T-cell (primary cell): ENCODE measurements around the gene RAB34. TPM values are rescaled to one million over a fixed set of nuclear protein-coding genes. Genes with fewer than 3 reads are reported as not detected.

Experiments used
- ATAC-seq, 4 experiments: fragments of 200-7000 bp in 3 of 4; fragments of 150-1000 bp in 1 of 4; cut with Tn5 transposase; replicated peaks in 1 of 4; 1 replicate in 3 of 4; 2 replicates in 1 of 4; pipeline ENCODE4 v1.10.0; 2021; ENCODE audit warnings: moderate library complexity in 3 of 4, mild to moderate bottlenecking in 2 of 4, moderate number of reproducible peaks in 1 of 4
- CTCF ChIA-PET, 2 donors: fragments of 300-600 bp; sonication (Branson Sonifier 250); formaldehyde crosslinking; loops; one replicate each; lab custom pipeline; 2022; ENCODE audit warnings: antibody characterized with exemption in 2 of 2; lab: Charles Lee
- POLR2A ChIA-PET, 2 donors: fragments of 300-600 bp; sonication (Branson Sonifier 250); formaldehyde crosslinking; loops; one replicate each; lab custom pipeline; 2022; ENCODE audit warnings: antibody characterized with exemption in 2 of 2; lab: Charles Lee
- DNase-seq, 35 experiments: peaks; one replicate each; pipeline versions ENCODE4 v3.0.0 to v3.0.0-alpha.2; 2013 to 2023
- H3K27ac ChIP-seq: one replicate; pipeline ENCODE4 v1.5.1; 2013; ENCODE audit warnings: low read length
- H3K27me3 ChIP-seq, 2 experiments: replicated peaks in 1 of 2; 1 replicate in 1 of 2; 2 replicates in 1 of 2; pipeline versions ENCODE4 v1.6.1 to v1.7.0; 2013; ENCODE audit warnings: low read length in 1 of 2, mixed read lengths in 1 of 2; ENCODE audit not compliant: control insufficient read depth in 2 of 2, insufficient read depth in 2 of 2; ENCODE audit errors: extremely low read depth in 1 of 2
- H3K36me3 ChIP-seq, 2 donors: 1 replicate in 1 of 2; 2 replicates in 1 of 2; pipeline versions ENCODE4 v1.6.1 to v1.7.0; 2013; ENCODE audit warnings: low read length in 1 of 2; ENCODE audit not compliant: control insufficient read depth in 2 of 2, insufficient read depth in 1 of 2; ENCODE audit errors: extremely low read depth in 1 of 2
- H3K4me1 ChIP-seq, 2 experiments: 1 replicate in 1 of 2; 2 replicates in 1 of 2; pipeline versions ENCODE4 v1.6.1 to v1.7.0; 2013; ENCODE audit warnings: low read length in 2 of 2, mixed read lengths in 1 of 2; ENCODE audit not compliant: insufficient read depth in 2 of 2, control insufficient read depth in 1 of 2; ENCODE audit errors: extremely low read depth in 1 of 2
- H3K4me3 ChIP-seq, 2 donors: 1 replicate in 1 of 2; 2 replicates in 1 of 2; pipeline versions ENCODE4 v1.5.1 to v1.7.0; 2013; ENCODE audit warnings: mild to moderate bottlenecking in 2 of 2, low read length in 1 of 2, moderate library complexity in 1 of 2; ENCODE audit not compliant: control insufficient read depth in 1 of 2; ENCODE audit errors: extremely low read depth in 1 of 2
- H3K9me3 ChIP-seq: 2 replicates; pipeline ENCODE4 v1.7.0; 2013
- H3K27ac Mint-ChIP-seq, 2 donors: one replicate each; pipeline ENCODE4 v1.8.0; 2020 to 2021; ENCODE audit warnings: mild to moderate bottlenecking in 2 of 2, mixed read lengths in 2 of 2
- H3K27me3 Mint-ChIP-seq, 2 donors: one replicate each; pipeline ENCODE4 v1.8.0; 2021 to 2022; ENCODE audit warnings: mixed read lengths in 2 of 2
- H3K36me3 Mint-ChIP-seq: one replicate; pipeline ENCODE4 v1.8.0; 2021; ENCODE audit warnings: mixed read lengths
- H3K4me1 Mint-ChIP-seq, 3 donors: one replicate each; pipeline ENCODE4 v1.8.0; 2020 to 2022; ENCODE audit warnings: mixed read lengths in 3 of 3, mild to moderate bottlenecking in 1 of 3
- H3K4me3 Mint-ChIP-seq, 3 donors: one replicate each; pipeline ENCODE4 v1.8.0; 2020 to 2022; ENCODE audit warnings: mild to moderate bottlenecking in 3 of 3, mixed read lengths in 3 of 3, moderate library complexity in 3 of 3
- H3K9me3 Mint-ChIP-seq, 3 donors: one replicate each; pipeline ENCODE4 v1.8.0; 2020 to 2022; ENCODE audit warnings: mixed read lengths in 3 of 3
- WGBS: methylation state at CpG from one replicate; pipeline ENCODE4 v1.1.5; 2013; ENCODE audit warnings: missing lambda C conversion rate; ENCODE audit not compliant: insufficient coverage; 5-methylcytosine and 5-hydroxymethylcytosine counted together
- total RNA-seq, 35 experiments: library from RNA in 6 of 35; stranded (reverse) in 6 of 35; fragments of 120-200 nt in 1 of 35; gene quantifications; one replicate each; pipeline versions ENCODE4 v1.2.1 to v1.2.4 and lab custom pipeline; 2013 to 2026

RAB34 gene
- total RNA-seq, 5 donors from 2014 or later (not counting 1 experiment from before 2014, with no cell fraction given) = 7.6 to 82.8 (median 11.0) TPM

DNA sequence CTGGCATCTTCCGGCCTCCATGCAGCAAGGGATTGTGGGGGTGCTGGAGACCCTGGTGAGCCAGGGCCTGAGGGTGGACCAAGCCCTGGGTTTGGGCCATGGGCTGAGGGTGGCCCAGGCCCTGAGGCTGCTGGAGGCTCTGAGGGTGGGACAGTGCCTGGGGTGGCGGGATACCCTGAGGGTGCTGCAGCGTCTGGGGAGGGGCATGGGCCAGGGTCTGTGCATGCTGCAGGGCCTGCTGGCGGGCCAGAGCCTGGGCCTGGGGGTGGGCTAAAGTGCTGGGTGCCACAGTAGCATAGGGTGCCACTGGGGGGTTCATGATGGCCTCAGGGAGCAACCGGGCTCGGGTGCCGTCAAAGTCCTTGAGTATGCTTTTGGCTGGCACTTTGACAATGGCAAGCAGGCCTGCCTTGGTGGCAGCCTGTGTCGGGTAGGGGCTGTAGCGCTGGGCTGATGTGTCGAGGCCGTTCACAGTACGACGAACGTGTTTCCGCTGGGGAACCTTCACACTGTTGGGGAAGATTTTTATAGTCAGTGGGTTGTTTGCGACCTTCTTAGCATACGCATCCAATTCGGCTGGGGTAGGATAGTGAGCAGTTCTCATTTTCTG lies 41.7 kb upstream of the RAB34 start:
- no peak for ATAC-seq
- Mint-ChIP-seq H3K27me3 (no peaks in the 10 kb centered on the region), H3K9me3 (no peaks in the 10 kb centered on the region), H3K4me3 (no peak overlapping the region), H3K36me3 (peaks cover 29% of the 10 kb centered on the region), H3K4me1 (peaks cover 3 to 6% (median 4%) of the 10 kb centered on the region in 3 donors), H3K27ac (no peak overlapping the region)
- Histone ChIP-seq H3K4me1 (no peaks in the 10 kb centered on the region), H3K27ac (no peak overlapping the region), H3K27me3 (no peaks in the 10 kb centered on the region), H3K9me3 (no peaks in the 10 kb centered on the region), H3K4me3 (no peak overlapping the region), H3K36me3 (peaks cover 11 to 46% of the 10 kb centered on the region in 2 donors)
- no peak for DNase-seq
- ChIA-PET POLR2A (no interaction called here), CTCF (no interaction called here)
- 98% methylated on average over 12 of the region's 18 CpGs for whole genome bisulfite sequencing

- Histone ChIP-seq H3K27ac (no peak overlapping the region), H3K4me3 (no peak overlapping the region), H3K4me1 (no peaks in the 10 kb centered on the region), H3K36me3 (peaks cover 11 to 46% of the 10 kb centered on the region in 2 donors), H3K9me3 (no peaks in the 10 kb centered on the region), H3K27me3 (no peaks in the 10 kb centered on the region)
- Mint-ChIP-seq H3K4me1 (peaks cover 0 to under 1% (median under 1%) of the 10 kb centered on the region in 3 donors), H3K9me3 (no peaks in the 10 kb centered on the region), H3K27me3 (no peaks in the 10 kb centered on the region), H3K27ac (no peak overlapping the region), H3K4me3 (no peak overlapping the region), H3K36me3 (peaks cover 26% of the 10 kb centered on the region)
- no peak for ATAC-seq
- CTCF ChIA-PET = interaction anchor here in 1 of 2 donors (0.6 kb wide), 1 partner anchor 31 kb away, joined by 3 read pairs; no protein-coding TSS in a partner anchor
- 99% methylated on average over 32 of the region's 32 CpGs for WGBS
- POLR2A ChIA-PET = no interaction called here
- DNase-seq = no peak
Observed at GRCh38 chr17:28758411-28759121, 40.9 kb upstream of the RAB34 start.

DNA sequence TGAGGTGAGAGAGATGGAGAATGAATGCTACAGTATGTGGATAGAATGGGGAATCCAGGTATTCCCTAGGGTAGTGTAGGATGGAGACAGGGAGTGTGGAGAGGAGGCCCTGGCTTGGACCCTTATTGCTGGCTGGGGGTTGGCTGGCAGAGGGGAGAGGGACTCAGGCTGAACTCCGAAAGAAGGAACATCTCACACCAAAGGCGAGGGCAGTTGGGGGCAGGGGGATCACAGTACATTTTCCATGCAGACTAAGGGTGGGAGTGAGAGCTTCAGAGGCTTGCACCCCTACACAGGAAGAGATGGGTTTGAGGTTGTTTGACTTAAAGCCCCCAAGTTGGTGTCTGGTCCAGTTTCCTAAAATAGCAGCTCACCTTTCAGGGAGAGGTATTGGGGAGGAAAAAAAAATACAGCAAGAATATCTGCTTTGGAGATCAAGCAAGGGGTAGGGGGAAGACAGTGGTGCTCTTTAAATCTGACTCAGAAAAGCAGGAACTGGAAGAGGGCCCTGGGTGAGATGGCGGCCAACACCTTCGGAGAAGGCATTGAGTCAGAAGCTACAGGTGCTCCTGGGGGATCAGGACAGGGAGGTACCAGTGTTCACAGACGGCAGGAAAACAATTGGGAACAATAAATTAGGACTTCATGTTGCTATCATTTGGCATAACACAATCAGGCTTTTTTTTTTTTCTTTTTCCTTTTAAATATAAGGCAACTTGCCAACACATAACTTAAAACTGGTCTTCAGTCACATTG lies 38.6 kb upstream of the RAB34 start:
- WGBS = 100% methylated on average over 2 of the region's 5 CpGs
- Mint-ChIP-seq H3K9me3 (no peaks in the 10 kb centered on the region), H3K4me1 (peaks cover 0 to 3% (median 0%) of the 10 kb centered on the region in 3 donors), H3K27me3 (no peaks in the 10 kb centered on the region), H3K27ac (peak overlapping the region; percentile 19 to 33), H3K36me3 (peaks cover 23% of the 10 kb centered on the region), H3K4me3 (no peak overlapping the region)
- Histone ChIP-seq H3K9me3 (no peaks in the 10 kb centered on the region), H3K27ac (no peak overlapping the region), H3K36me3 (peaks cover 9 to 37% of the 10 kb centered on the region in 2 donors), H3K4me3 (no peak overlapping the region), H3K27me3 (no peaks in the 10 kb centered on the region), H3K4me1 (no peaks in the 10 kb centered on the region)
- POLR2A ChIA-PET = interaction anchor here in 1 of 2 donors (0.6 to 0.7 kb wide), 2 partner anchors 21 to 67 kb away, joined by 3 to 5 read pairs; no protein-coding TSS in a partner anchor
- ATAC-seq = no peak
- CTCF ChIA-PET = interaction anchor here (0.7 to 2.0 kb wide), 4 partner anchors 30 to 105 kb away, joined by 3 to 5 read pairs (median 3); partner anchors contain the start of gene TLCD1 (in 1 of the 2)
- DNase-seq = no peak

DNA sequence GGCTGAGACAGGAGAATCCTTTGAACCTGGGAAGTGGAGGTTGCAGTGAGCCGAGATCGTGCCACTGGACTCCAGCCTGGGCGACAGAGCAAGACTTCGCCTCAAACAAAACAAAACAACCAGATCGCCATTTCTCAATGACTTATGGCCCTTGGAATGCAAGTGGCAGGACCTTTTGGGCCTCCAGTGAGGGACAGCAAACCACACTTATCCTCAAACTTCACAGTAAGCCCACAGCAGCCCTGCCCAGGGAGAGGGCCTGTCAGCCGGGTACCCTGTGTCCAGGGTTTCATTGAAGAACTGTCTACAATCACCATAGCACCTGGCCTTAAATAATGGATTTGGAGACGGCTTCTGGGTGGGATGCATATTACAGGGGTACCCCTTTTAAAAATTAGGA lies 37.8 kb upstream of the RAB34 start:
- Mint-ChIP-seq H3K36me3 (peaks cover 21% of the 10 kb centered on the region), H3K27ac (no peak overlapping the region), H3K4me3 (no peak overlapping the region), H3K4me1 (peaks cover 0 to 3% (median 0%) of the 10 kb centered on the region in 3 donors), H3K27me3 (no peaks in the 10 kb centered on the region), H3K9me3 (no peaks in the 10 kb centered on the region)
- ATAC-seq (no peak), DNase-seq (no peak)
- 100% methylated on average over 3 of the region's 7 CpGs for WGBS
- Histone ChIP-seq H3K27ac (no peak overlapping the region), H3K36me3 (peaks cover 8 to 33% of the 10 kb centered on the region in 2 donors), H3K4me3 (no peak overlapping the region), H3K9me3 (no peaks in the 10 kb centered on the region), H3K27me3 (no peaks in the 10 kb centered on the region), H3K4me1 (no peaks in the 10 kb centered on the region)
- POLR2A ChIA-PET = no interaction called here
- CTCF ChIA-PET = no interaction called here

GRCh38 chr17:28751600-28752366 lies 34.1 kb upstream of the RAB34 start:
- Mint-ChIP-seq H3K27ac (no peak overlapping the region), H3K4me1 (peaks cover 5 to 8% (median 8%) of the 10 kb centered on the region in 3 donors), H3K4me3 (no peak overlapping the region), H3K9me3 (no peaks in the 10 kb centered on the region), H3K36me3 (peaks cover 4% of the 10 kb centered on the region), H3K27me3 (no peaks in the 10 kb centered on the region)
- H3K9me3 ChIP-seq = no peaks in the 10 kb centered on the region
- ATAC-seq (no peak), DNase-seq (no peak)
- peaks cover 0 to 11% of the 10 kb centered on the region in 2 experiments for H3K4me1 ChIP-seq
- POLR2A ChIA-PET = interaction anchor here (0.5 to 0.7 kb wide), 3 partner anchors 11 to 76 kb away, joined by 3 to 4 read pairs (median 3); partner anchors contain the start of gene TLCD1 (in 1 of the 2)
- CTCF ChIA-PET = interaction anchor here (0.6 to 12.2 kb wide), 10 partner anchors 11 to 288 kb away, joined by 3 to 197 read pairs (median 4); partner anchors contain the start of genes NEK8 (in 1 of the 2), RPL23A (in 1 of the 2) and TLCD1 (in 1 of the 2)
- H3K4me3 ChIP-seq = no peak overlapping the region
- 100% methylated on average over 2 of the region's 10 CpGs for WGBS
- no peaks in the 10 kb centered on the region for H3K27me3 ChIP-seq
- no peak overlapping the region for H3K27ac ChIP-seq
- H3K36me3 ChIP-seq = peaks cover 13 to 17% of the 10 kb centered on the region in 2 donors
